H9 (cell line): ENCODE results near the gene GPC3. TPM values are rescaled to one million over a fixed set of nuclear protein-coding genes. Genes with fewer than 3 reads are reported as not detected.

Experiments used
- DNase-seq: peaks from one replicate; pipeline ENCODE4 v3.0.0-alpha.2; 2017
- H2AFZ ChIP-seq: one replicate; pipeline ENCODE4 v1.6.1; 2013; ENCODE audit warnings: mild to moderate bottlenecking, low read length, control low read depth, moderate library complexity
- H2AK5ac ChIP-seq: 2 replicates; pipeline ENCODE4 v1.6.1; 2013; ENCODE audit warnings: low read length, control low read depth, mixed read lengths; ENCODE audit not compliant: insufficient read length
- H2BK120ac ChIP-seq: one replicate; pipeline ENCODE4 v1.6.1; 2013; ENCODE audit warnings: low read depth, mild to moderate bottlenecking, low read length, control low read depth, inconsistent platforms; ENCODE audit not compliant: poor library complexity, severe bottlenecking
- H2BK12ac ChIP-seq: 2 replicates; pipeline ENCODE4 v1.6.1; 2013; ENCODE audit warnings: low read length, control low read depth, mixed read lengths, low read depth; ENCODE audit not compliant: insufficient read length
- H2BK15ac ChIP-seq: 2 replicates; pipeline ENCODE4 v1.6.1; 2013; ENCODE audit warnings: low read depth, low read length, control low read depth
- H2BK20ac ChIP-seq: one replicate; pipeline ENCODE4 v1.6.1; 2013; ENCODE audit warnings: low read depth, mild to moderate bottlenecking, low read length, control low read depth, inconsistent platforms; ENCODE audit not compliant: poor library complexity, severe bottlenecking
- H2BK5ac ChIP-seq: 2 replicates; pipeline ENCODE4 v1.6.1; 2013; ENCODE audit warnings: low read length, control low read depth, mixed read lengths; ENCODE audit not compliant: insufficient read length
- H3K14ac ChIP-seq: 2 replicates; pipeline ENCODE4 v1.6.1; 2013; ENCODE audit warnings: low read length, control low read depth; ENCODE audit not compliant: insufficient read depth
- H3K18ac ChIP-seq: 2 replicates; pipeline ENCODE4 v1.6.1; 2013; ENCODE audit warnings: low read depth, mild to moderate bottlenecking, mixed read lengths, low read length, control low read depth; ENCODE audit not compliant: insufficient read length
- H3K23ac ChIP-seq: 2 replicates; pipeline ENCODE4 v1.6.1; 2013; ENCODE audit warnings: low read length, control low read depth, mixed read lengths, low read depth; ENCODE audit not compliant: insufficient read length
- H3K23me2 ChIP-seq: 2 replicates; pipeline ENCODE4 v1.6.1; 2013; ENCODE audit warnings: low read depth, mild to moderate bottlenecking, mixed read lengths, low read length, control low read depth; ENCODE audit not compliant: insufficient read length, poor library complexity, severe bottlenecking
- H3K27ac ChIP-seq: 2 replicates; pipeline ENCODE4 v1.5.1; 2013; ENCODE audit warnings: low read length, control low read depth, mixed read lengths, low read depth; ENCODE audit not compliant: insufficient read length
- H3K27me3 ChIP-seq: 2 replicates; pipeline ENCODE4 v1.6.1; 2013; ENCODE audit warnings: low read length, control low read depth, inconsistent platforms; ENCODE audit not compliant: insufficient read depth
- H3K4ac ChIP-seq: 2 replicates; pipeline ENCODE4 v1.6.1; 2013; ENCODE audit warnings: low read depth, mild to moderate bottlenecking, control low read depth, inconsistent platforms, low read length, moderate library complexity
- H3K4me1 ChIP-seq: 2 replicates; pipeline ENCODE4 v1.6.1; 2013; ENCODE audit warnings: low read length, control low read depth, inconsistent platforms; ENCODE audit not compliant: insufficient read depth
- H3K4me2 ChIP-seq: 2 replicates; pipeline ENCODE4 v1.6.1; 2013; ENCODE audit warnings: low read length, control low read depth, mixed read lengths; ENCODE audit not compliant: insufficient read length, insufficient read depth
- H3K56ac ChIP-seq: 2 replicates; pipeline ENCODE4 v1.6.1; 2013; ENCODE audit warnings: low read depth, mild to moderate bottlenecking, mixed read lengths, low read length, control low read depth; ENCODE audit not compliant: insufficient read length
- H3K79me1 ChIP-seq: 2 replicates; pipeline ENCODE4 v1.6.1; 2013; ENCODE audit warnings: low read depth, mild to moderate bottlenecking, moderate library complexity, low read length, control low read depth, inconsistent platforms; ENCODE audit not compliant: insufficient read depth, poor library complexity, severe bottlenecking
- H3K79me2 ChIP-seq: 2 replicates; pipeline ENCODE4 v1.6.1; 2013; ENCODE audit warnings: low read length, control low read depth, inconsistent platforms; ENCODE audit not compliant: insufficient read depth
- H3K9ac ChIP-seq: 2 replicates; pipeline ENCODE4 v1.6.1; 2013; ENCODE audit warnings: low read length, control low read depth, mixed read lengths; ENCODE audit not compliant: insufficient read length; ENCODE audit errors: extremely low read depth
- H3K9me3 ChIP-seq: one replicate; pipeline ENCODE4 v1.6.1; 2013; ENCODE audit warnings: low read depth, low read length, inconsistent platforms; ENCODE audit not compliant: control insufficient read depth
- H3T11ph ChIP-seq: one replicate; pipeline ENCODE4 v1.6.1; 2013; ENCODE audit warnings: mild to moderate bottlenecking, low read length, control low read depth, inconsistent platforms
- H4K20me1 ChIP-seq: one replicate; pipeline ENCODE4 v1.6.1; 2013; ENCODE audit not compliant: control insufficient read depth, insufficient read length, insufficient read depth
- H4K5ac ChIP-seq: 2 replicates; pipeline ENCODE4 v1.6.1; 2013; ENCODE audit warnings: low read depth, mild to moderate bottlenecking, mixed read lengths, low read length, control low read depth; ENCODE audit not compliant: insufficient read length
- H4K8ac ChIP-seq: replicated peaks from 2 replicates; pipeline ENCODE4 v1.6.1; 2013; ENCODE audit warnings: low read length, control low read depth, mixed read lengths, low read depth; ENCODE audit not compliant: insufficient read length
- H4K91ac ChIP-seq: 2 replicates; pipeline ENCODE4 v1.6.1; 2013; ENCODE audit warnings: low read depth, mild to moderate bottlenecking, moderate library complexity, mixed read lengths, low read length, control low read depth; ENCODE audit not compliant: insufficient read length
- H3K27ac Mint-ChIP-seq, 3 experiments: 2 replicates in 2 of 3; 3 replicates in 1 of 3; pipeline ENCODE4 v1.8.0; 2020 to 2021; ENCODE audit warnings: mixed read lengths in 3 of 3, mild to moderate bottlenecking in 1 of 3, moderate library complexity in 1 of 3
- H3K27me3 Mint-ChIP-seq: 2 replicates; pipeline ENCODE4 v1.8.0; 2021; ENCODE audit warnings: low read depth, mild to moderate bottlenecking, moderate library complexity, mixed read lengths
- H3K36me3 Mint-ChIP-seq, 3 experiments: 2 replicates in 2 of 3; 3 replicates in 1 of 3; pipeline ENCODE4 v1.8.0; 2020 to 2021; ENCODE audit warnings: low read depth in 3 of 3, mixed read lengths in 3 of 3; ENCODE audit not compliant: insufficient read depth in 1 of 3
- H3K4me1 Mint-ChIP-seq, 2 experiments: 2 replicates each; pipeline ENCODE4 v1.8.0; 2020; ENCODE audit warnings: mixed read lengths in 2 of 2
- H3K4me3 Mint-ChIP-seq, 2 experiments: 2 replicates in 1 of 2; 3 replicates in 1 of 2; pipeline ENCODE4 v1.8.0; 2020 to 2021; ENCODE audit warnings: mild to moderate bottlenecking in 2 of 2, mixed read lengths in 2 of 2, moderate library complexity in 1 of 2
- H3K9me3 Mint-ChIP-seq, 2 experiments: 2 replicates in 1 of 2; 3 replicates in 1 of 2; pipeline ENCODE4 v1.8.0; 2020; ENCODE audit warnings: mild to moderate bottlenecking in 2 of 2, mixed read lengths in 2 of 2, moderate library complexity in 1 of 2
- WGBS: extraction: QIAGEN DNeasy Blood & Tissue Kit; methylation state at CpG from one replicate; pipeline ENCODE4 v1.1.7; 2013; ENCODE audit warnings: missing lambda C conversion rate, low lambda C conversion rate, mixed read lengths; ENCODE audit not compliant: insufficient read length; ENCODE audit errors: extremely low coverage; 5-methylcytosine and 5-hydroxymethylcytosine counted together
- total RNA-seq: library from RNA; stranded (reverse); gene quantifications from 2 replicates; pipeline ENCODE4 v1.2.1, GENCODE V29; 2021
- TF ChIP-seq, protein P1 (sequence below): fragments of 200-600 bp; sonication (generic); conservative IDR thresholded peaks from 3 replicates; pipeline ENCODE4 v1.8.0; 2021; ENCODE audit warnings: antibody characterized with exemption, mild to moderate bottlenecking

Gene GPC3
- total RNA-seq, 1 experiment from 2014 or later, result 108 TPM

DNA sequence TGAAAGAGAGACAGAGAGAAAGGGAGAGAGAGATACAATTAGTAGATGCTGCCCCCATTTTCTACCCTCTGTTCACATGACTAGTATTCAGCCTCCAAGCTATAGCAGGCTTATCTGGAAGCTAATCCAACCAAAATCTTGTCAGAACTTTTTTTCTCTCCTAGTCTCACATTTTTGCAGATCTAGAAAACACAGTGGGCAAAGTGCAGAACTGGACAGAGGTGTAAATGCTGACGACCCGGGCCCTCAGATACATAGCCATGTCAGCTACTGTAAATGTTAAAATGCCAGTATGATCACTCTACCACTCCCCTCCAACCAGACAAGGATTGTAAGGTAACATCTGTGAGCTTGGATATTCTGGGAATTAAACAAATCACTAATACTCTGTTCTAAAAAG lies 34.3 kb downstream of the GPC3 start:
- H3K27me3 Mint-ChIP-seq, result no peaks in the 10 kb centered on the region
- H2BK20ac ChIP-seq, result no peak overlapping the region
- DNase-seq, result no peak
- H3K9me3 ChIP-seq, result no peaks in the 10 kb centered on the region
- H3K18ac ChIP-seq, result no peak overlapping the region
- TF ChIP-seq, protein P1, sequence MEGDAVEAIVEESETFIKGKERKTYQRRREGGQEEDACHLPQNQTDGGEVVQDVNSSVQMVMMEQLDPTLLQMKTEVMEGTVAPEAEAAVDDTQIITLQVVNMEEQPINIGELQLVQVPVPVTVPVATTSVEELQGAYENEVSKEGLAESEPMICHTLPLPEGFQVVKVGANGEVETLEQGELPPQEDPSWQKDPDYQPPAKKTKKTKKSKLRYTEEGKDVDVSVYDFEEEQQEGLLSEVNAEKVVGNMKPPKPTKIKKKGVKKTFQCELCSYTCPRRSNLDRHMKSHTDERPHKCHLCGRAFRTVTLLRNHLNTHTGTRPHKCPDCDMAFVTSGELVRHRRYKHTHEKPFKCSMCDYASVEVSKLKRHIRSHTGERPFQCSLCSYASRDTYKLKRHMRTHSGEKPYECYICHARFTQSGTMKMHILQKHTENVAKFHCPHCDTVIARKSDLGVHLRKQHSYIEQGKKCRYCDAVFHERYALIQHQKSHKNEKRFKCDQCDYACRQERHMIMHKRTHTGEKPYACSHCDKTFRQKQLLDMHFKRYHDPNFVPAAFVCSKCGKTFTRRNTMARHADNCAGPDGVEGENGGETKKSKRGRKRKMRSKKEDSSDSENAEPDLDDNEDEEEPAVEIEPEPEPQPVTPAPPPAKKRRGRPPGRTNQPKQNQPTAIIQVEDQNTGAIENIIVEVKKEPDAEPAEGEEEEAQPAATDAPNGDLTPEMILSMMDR, result no peak
- no peak overlapping the region for H3K4me3 Mint-ChIP-seq
- no peak overlapping the region for H4K8ac ChIP-seq
- no peaks in the 10 kb centered on the region for H3K27me3 ChIP-seq
- peaks cover 27 to 30% of the 10 kb centered on the region in 2 experiments for H3K4me1 Mint-ChIP-seq
- no peak overlapping the region for H3K27ac ChIP-seq
- H4K91ac ChIP-seq, result no peak overlapping the region
- H2BK5ac ChIP-seq, result no peak overlapping the region
- no peaks in the 10 kb centered on the region for H3K79me1 ChIP-seq
- H3K4me1 ChIP-seq, result no peaks in the 10 kb centered on the region
- H3K9ac ChIP-seq, result no peak overlapping the region
- WGBS, result no CpG with 5 or more reads among the region's 2 CpGs
- no peak overlapping the region for H4K5ac ChIP-seq
- no peak overlapping the region for H3K27ac Mint-ChIP-seq
- no peak overlapping the region for H3K23ac ChIP-seq
- H2AK5ac ChIP-seq, result no peak overlapping the region
- H4K20me1 ChIP-seq, result no peaks in the 10 kb centered on the region
- no peaks in the 10 kb centered on the region for H3K23me2 ChIP-seq
- no peak overlapping the region for H3K4me2 ChIP-seq
- no peak overlapping the region for H3T11ph ChIP-seq
- H3K9me3 Mint-ChIP-seq, result peaks cover 8 to 12% of the 10 kb centered on the region in 2 experiments; a peak in 4 of 5 replicates
- no peak overlapping the region for H3K4ac ChIP-seq
- H2AFZ ChIP-seq, result no peak overlapping the region
- no peak overlapping the region for H2BK120ac ChIP-seq
- H2BK15ac ChIP-seq, result no peak overlapping the region
- H2BK12ac ChIP-seq, result no peak overlapping the region
- peaks cover 19 to 48% (median 24%) of the 10 kb centered on the region in 3 experiments for H3K36me3 Mint-ChIP-seq
- no peaks in the 10 kb centered on the region for H3K79me2 ChIP-seq
- H3K56ac ChIP-seq, result no peak overlapping the region
- H3K14ac ChIP-seq, result no peak overlapping the region
